ENCODE measurements around the gene PRR7.

The PRR7 gene

GRCh38 chr5:177425196-177425800 lies 21.3 kb upstream of the PRR7 start:
- DNase-seq: no peak

- peak; percentile 100 for DNase-seq
Observed at GRCh38 chr5:177425801-177426565, 20.6 kb upstream of the PRR7 start.

DNA sequence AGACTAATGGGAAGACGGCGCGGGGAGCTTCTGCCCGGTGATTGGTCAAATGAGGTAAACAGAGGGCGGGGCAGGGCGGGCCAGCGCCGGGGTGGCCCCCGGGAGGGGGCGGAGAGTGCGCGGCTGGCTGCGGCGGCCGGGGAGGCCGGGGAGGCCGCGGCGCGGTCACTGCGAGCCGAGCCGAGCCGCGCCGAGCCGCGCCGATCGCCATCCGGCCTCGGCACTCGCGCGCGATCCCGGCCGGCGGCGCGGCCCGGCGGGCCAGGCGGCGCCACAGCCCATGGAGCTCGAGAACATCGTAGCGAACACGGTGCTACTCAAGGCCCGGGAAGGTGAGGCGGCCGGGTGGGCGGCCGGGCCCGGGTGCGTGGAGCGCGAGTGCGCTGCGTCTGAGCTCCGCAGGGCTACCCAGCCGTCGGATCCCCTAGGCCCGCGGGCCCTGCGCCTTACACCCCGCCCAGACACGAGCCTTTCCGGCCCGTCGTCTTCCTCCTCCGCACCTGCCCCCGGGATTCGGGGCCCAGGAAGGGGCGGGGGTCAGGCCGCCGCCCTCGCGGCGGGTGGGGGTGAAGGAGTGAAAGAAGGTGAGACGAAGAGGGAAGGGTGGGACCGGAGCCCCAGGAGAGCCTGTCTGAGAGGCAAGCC lies 19.9 kb upstream of the PRR7 start, which contains the start of gene GRK6:
Gene GRK6, plus strand, starts transcription at position 111 of the 645 bp plus-strand sequence. Its CDS starts 170 bp downstream, at position 281.
- peak; percentile 44 for DNase-seq

- no peak for DNase-seq
Observed at GRCh38 chr5:177427211-177427822, 19.3 kb upstream of the PRR7 start.

- no peak for DNase-seq
Observed at GRCh38 chr5:177427919-177428573, 18.6 kb upstream of the PRR7 start.

GRCh38 chr5:177428574-177429217 lies 17.9 kb upstream of the PRR7 start:
- DNase-seq: no peak

GRCh38 chr5:177429248-177430040 lies 17.2 kb upstream of the PRR7 start:
- no peak for DNase-seq

- no peak for DNase-seq
Observed at GRCh38 chr5:177430140-177430951, 16.3 kb upstream of the PRR7 start.

DNA sequence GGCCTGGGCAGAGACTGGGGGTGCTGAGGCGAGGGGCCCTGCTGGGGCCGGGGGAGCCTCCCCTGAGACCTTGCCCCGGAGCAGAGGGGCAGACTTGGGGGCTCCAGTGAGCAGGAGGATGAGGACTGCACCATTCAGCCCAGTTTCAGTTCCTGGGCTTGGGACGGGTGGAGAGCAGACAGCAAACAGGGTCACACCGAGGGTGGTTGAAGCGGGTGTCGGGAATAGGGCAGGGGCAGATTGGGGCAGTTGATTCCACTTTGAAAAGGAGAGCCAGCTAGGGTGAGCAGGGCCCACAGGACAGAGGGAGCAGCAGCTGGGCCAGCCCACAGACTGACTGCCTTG lies 15.7 kb upstream of the PRR7 start:
- no peak for DNase-seq

DNA sequence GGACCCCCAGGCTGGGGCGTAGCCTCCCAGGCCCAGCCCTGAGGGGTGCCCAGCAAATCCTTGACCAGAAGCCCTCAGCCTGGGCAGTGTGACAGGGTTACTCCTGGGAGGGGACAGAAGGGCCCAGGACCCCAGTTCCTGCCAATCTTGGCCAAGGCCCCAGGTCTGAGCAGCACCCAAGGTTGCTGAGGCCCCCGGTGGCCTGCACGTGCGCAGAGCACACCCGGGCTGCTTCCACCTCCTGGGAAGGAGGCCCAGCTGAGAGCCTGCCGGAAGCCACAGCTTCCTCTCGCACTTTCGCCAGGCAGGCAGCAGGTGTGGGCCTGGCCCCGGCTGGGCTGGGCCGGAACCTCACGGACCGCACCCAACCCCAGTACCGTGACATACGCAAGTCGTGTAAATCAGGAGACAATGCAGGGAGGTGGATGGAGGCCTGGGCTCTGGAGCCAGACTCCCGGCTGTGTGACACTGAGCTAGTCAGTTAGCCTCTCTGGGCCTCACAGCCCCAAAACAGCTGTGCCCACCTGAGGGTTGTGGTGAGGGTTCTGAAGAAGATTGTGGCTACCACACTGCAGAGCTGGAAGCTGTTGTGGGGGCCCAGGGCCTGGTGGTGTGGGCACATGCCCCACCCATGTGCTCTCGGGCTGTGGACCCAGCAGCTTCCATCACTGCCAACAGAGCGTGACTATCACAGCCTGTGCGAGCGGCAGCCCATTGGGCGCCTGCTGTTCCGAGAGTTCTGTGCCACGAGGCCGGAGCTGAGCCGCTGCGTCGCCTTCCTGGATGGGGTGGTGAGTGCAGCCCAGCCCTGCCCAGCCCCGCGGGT lies 15.1 kb upstream of the PRR7 start:
- DNase-seq: no peak

DNA sequence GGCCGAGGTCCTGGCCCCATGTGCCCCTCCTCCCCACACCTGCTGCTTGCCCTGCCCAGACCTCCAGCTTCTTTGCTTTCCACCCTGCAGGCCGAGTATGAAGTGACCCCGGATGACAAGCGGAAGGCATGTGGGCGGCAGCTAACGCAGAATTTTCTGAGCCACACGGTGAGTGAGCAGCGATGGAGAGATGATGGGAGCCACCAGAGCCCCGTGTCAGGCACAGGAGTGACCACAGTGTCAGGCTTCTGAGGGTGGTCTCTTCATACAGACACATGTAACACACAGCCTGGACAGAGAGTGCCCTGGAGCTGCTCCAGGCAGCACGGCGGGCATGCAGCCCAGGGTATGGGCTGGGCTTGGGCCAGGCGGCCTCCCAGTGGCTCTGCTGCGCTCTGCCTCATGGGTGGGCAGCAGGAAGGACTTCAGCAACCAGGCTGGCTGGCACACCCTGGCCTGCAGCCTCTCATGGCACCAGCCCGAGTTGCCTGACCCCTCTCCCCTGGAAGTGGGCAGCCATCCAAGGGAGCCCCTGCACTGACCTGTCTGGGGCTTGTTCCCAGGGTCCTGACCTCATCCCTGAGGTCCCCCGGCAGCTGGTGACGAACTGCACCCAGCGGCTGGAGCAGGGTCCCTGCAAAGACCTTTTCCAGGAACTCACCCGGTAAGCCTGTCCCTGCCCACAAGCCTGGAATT lies 14.3 kb upstream of the PRR7 start:
- DNase-seq: no peak

DNA sequence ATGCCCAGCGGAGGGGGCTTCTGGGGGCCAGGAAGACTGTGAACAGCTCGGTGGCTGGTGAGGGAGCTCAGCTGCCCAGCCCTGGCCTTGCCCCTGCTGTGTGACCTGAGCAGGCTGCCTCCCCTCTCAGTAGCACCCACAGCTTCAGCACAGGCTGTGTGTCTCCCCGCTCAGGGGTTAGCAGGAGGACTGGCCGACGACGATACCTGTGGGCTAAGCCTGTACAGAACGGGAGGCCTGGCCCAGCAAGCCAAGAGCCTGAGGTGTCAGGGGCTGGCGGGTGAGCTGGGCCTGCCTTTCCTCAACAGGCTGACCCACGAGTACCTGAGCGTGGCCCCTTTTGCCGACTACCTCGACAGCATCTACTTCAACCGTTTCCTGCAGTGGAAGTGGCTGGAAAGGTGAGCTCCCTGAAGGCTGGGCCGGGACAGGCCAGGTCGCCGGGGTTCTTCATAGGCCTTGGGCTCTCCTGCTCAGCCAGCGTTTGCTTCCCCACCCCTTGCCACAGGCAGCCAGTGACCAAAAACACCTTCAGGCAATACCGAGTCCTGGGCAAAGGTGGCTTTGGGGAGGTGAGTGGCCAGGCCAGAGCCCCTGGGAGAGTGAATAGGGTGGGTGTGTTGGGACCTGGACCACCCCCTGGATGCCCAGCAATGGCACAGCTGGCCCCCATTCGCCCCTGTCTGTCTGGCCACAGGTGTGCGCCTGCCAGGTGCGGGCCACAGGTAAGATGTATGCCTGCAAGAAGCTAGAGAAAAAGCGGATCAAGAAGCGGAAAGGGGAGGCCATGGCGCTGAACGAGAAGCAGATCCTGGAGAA lies 13.6 kb upstream of the PRR7 start:
- DNase-seq: no peak

DNA sequence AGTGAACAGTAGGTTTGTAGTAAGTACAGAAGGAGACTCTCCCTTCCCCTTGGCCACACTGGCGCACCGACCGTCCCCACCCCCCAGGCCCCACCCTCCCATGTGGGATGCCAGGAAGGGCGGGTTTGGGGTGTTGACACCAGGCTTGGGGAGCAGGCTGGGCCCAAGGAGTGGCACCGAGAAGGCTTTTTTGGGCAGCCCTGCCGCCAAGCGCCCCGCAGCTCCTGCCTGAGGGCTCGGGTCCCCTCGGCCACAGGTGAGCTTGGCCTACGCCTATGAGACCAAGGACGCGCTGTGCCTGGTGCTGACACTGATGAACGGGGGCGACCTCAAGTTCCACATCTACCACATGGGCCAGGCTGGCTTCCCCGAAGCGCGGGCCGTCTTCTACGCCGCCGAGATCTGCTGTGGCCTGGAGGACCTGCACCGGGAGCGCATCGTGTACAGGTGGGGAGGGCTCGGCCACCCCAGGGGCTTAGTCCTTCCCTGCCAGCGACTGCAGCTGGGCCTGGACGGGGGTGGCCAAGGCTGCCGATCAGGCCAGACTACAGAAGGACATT lies 12.9 kb upstream of the PRR7 start:
- DNase-seq: no peak

DNA sequence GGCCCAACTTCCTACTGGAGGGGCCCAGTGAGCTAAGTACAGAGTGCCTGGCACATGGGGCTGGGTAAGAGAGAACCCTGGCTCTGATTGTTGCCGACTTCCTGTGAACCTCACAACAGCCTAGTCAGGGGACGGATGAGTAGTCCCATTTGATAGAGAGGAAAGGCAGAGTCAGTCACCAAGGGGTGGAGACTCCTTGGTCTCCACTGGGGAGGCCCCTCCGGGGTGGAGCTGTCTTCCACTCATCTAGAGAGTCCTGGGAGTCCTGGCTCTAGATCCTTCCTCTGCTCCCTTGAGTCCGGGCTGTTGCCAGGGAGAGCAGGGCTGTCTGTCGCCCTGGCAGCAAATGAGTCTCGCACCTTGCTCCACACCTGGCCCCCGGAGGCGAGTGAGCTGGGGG lies 12.2 kb upstream of the PRR7 start:
- DNase-seq: no peak

GRCh38 chr5:177434942-177435738 lies 11.5 kb upstream of the PRR7 start:
- no peak for DNase-seq

- DNase-seq: no peak
Observed at GRCh38 chr5:177435847-177436536, 10.6 kb upstream of the PRR7 start.

DNA sequence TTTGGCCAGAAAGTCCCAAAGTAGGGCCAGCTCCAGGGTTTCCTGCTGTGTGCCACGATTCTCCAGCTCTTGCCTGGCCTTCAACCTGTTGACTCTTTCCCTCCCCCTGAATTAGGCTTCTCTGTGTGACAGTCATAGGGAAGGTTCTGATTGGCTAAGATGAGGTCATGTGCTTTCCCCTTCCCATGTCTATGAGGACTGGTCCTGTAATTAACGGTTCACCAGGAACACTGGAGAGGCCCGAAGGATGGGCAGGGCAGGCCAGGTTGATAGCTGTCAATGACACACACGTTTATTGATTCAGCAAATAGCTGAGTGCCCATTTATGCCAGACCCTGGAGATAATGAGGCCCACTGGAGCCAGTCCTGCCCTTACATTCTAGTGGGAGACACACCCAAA lies 9.0 kb upstream of the PRR7 start:
- DNase-seq: no peak

Data from COR-L47 (cell line).